Measurements from ENCODE around the gene CPA5. TPM values are rescaled to one million over a fixed set of nuclear protein-coding genes. Genes with fewer than 3 reads are reported as not detected.

The CPA5 gene
- total and polyA plus RNA-seq, 10 of the 15 experiments (the other 5 are each of a cell fraction or from before 2014, with no cell fraction given): 0.06 to 0.52 (median 0.29) TPM; not detected in 2

DNA sequence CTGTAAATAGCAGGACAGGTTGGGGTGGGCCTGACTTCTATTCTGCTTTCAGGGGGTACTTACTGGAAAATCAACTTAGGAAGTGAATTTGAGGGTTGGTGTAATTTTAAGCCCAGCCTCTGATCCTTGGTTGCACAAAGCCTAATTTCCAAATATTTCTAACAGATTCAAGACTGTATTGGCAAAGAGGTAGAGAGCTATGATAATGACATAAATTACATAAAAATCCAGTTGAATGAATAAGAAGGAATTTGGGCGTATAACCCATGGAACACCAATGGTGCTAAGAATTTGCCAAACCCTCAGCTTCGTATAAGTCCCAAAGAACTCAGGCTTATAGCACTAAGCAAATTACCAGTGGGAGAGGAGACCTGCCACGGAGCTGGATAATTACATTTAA, 39.7 kb upstream of the CPA5 start:
- H4K20me1 ChIP-seq (ENCODE audit: control insufficient read depth, insufficient read depth): no peaks in the 10 kb centered on the region
- ChIA-PET POLR2A (no interaction called here), CTCF (interaction anchor here (0.7 to 0.8 kb wide), 2 partner anchors 8 to 34 kb away, joined by 3 read pairs; no protein-coding TSS in a partner anchor), RAD21 (ENCODE audit: unreplicated experiment) (no interaction called here), SMC1A (ENCODE audit: uncharacterized antibody, unreplicated experiment) (no interaction called here)
- ATAC-seq (no peak), DNase-seq (ENCODE audit: low read depth, low spot score) (no peak), FAIRE-seq (no peak)
- no peak overlapping the region for H3K9ac ChIP-seq (ENCODE audit: control insufficient read depth, insufficient read depth, low read length)
- no peak overlapping the region for H3K4me3 ChIP-seq
- H3K27me3 ChIP-seq (replicated peaks in 1 of 2; ENCODE audit: control insufficient read depth in 2 of 2, insufficient read depth in 2 of 2, low read length in 1 of 2): no peaks in the 10 kb centered on the region
- 60% methylated on average over 3 of the region's 3 CpGs for WGBS (ENCODE audit: insufficient coverage, insufficient replicate concordance, low lambda C conversion rate, missing lambda C conversion rate)
- H3K36me3 ChIP-seq (ENCODE audit: control insufficient read depth in 2 of 2, insufficient read depth in 2 of 2, low read length in 1 of 2): no peaks in the 10 kb centered on the region
- intact Hi-C loops (cut with micrococcal nuclease; ENCODE audit: unreplicated experiment): no loop called here
- in situ Hi-C loops (cut with MboI): no loop called here
- H3K4me2 ChIP-seq (ENCODE audit: control insufficient read depth, insufficient read depth): no peak overlapping the region
- H3K27ac ChIP-seq (ENCODE audit: control insufficient read depth, insufficient read depth): no peak overlapping the region
- BruUV-seq (replicated peaks): no TSS peak
- no peaks in the 10 kb centered on the region for H3K9me3 ChIP-seq (replicated peaks; ENCODE audit: control insufficient read depth, insufficient read depth, low read length)
- no peak overlapping the region for H2AFZ ChIP-seq (ENCODE audit: control insufficient read depth, low read depth, low read length)
- H3K79me2 ChIP-seq (ENCODE audit: control insufficient read depth, insufficient read depth, low read length): no peaks in the 10 kb centered on the region
- no peaks in the 10 kb centered on the region for H3K4me1 ChIP-seq (ENCODE audit: control insufficient read depth, insufficient read depth, low read length)
- TF ChIP-seq RUNX3 (IDR thresholded peaks at IDR 0.05; ENCODE audit: low read length): no peak
- no peak for TF ChIP-seq MTA2 (IDR thresholded peaks at IDR 0.05; ENCODE audit: low read depth)
- no peak for TF ChIP-seq ATF7 (IDR thresholded peaks at IDR 0.05; ENCODE audit: low read depth)
- no peak for TF ChIP-seq ZNF622 (IDR thresholded peaks at IDR 0.05)
- TF ChIP-seq, protein P1, sequence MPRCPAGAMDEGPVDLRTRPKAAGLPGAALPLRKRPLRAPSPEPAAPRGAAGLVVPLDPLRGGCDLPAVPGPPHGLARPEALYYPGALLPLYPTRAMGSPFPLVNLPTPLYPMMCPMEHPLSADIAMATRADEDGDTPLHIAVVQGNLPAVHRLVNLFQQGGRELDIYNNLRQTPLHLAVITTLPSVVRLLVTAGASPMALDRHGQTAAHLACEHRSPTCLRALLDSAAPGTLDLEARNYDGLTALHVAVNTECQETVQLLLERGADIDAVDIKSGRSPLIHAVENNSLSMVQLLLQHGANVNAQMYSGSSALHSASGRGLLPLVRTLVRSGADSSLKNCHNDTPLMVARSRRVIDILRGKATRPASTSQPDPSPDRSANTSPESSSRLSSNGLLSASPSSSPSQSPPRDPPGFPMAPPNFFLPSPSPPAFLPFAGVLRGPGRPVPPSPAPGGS (IDR thresholded peaks at IDR 0.05; ENCODE audit: borderline replicate concordance, insufficient read depth, low read depth, low read length, poor library complexity, severe bottlenecking): no peak
- no peak for TF ChIP-seq KDM1A (IDR thresholded peaks at IDR 0.05; ENCODE audit: borderline replicate concordance)
- no peak for TF ChIP-seq ZNF687 (IDR thresholded peaks at IDR 0.05)
- TF ChIP-seq IRF5 (IDR thresholded peaks at IDR 0.05; ENCODE audit: borderline replicate concordance): no peak
- no peak for TF ChIP-seq ESRRA (IDR thresholded peaks at IDR 0.05; ENCODE audit: low read length)
- no peak for TF ChIP-seq PAX5 (IDR thresholded peaks at IDR 0.05; ENCODE audit: borderline replicate concordance, low read depth, low read length)
- TF ChIP-seq ASH2L (IDR thresholded peaks at IDR 0.05; ENCODE audit: borderline replicate concordance, low read depth): no peak
- TF ChIP-seq USF1 (IDR thresholded peaks at IDR 0.05; ENCODE audit: borderline replicate concordance, extremely low read length, insufficient read depth, low read depth, low read length): no peak
- TF ChIP-seq, protein P2, sequence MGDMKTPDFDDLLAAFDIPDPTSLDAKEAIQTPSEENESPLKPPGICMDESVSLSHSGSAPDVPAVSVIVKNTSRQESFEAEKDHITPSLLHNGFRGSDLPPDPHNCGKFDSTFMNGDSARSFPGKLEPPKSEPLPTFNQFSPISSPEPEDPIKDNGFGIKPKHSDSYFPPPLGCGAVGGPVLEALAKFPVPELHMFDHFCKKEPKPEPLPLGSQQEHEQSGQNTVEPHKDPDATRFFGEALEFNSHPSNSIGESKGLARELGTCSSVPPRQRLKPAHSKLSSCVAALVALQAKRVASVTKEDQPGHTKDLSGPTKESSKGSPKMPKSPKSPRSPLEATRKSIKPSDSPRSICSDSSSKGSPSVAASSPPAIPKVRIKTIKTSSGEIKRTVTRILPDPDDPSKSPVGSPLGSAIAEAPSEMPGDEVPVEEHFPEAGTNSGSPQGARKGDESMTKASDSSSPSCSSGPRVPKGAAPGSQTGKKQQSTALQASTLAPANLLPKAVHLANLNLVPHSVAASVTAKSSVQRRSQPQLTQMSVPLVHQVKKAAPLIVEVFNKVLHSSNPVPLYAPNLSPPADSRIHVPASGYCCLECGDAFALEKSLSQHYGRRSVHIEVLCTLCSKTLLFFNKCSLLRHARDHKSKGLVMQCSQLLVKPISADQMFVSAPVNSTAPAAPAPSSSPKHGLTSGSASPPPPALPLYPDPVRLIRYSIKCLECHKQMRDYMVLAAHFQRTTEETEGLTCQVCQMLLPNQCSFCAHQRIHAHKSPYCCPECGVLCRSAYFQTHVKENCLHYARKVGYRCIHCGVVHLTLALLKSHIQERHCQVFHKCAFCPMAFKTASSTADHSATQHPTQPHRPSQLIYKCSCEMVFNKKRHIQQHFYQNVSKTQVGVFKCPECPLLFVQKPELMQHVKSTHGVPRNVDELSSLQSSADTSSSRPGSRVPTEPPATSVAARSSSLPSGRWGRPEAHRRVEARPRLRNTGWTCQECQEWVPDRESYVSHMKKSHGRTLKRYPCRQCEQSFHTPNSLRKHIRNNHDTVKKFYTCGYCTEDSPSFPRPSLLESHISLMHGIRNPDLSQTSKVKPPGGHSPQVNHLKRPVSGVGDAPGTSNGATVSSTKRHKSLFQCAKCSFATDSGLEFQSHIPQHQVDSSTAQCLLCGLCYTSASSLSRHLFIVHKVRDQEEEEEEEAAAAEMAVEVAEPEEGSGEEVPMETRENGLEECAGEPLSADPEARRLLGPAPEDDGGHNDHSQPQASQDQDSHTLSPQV (IDR thresholded peaks at IDR 0.05): no peak

All from GM12878 (cell line).